Measurements from ENCODE around the gene MMP15. TPM values are rescaled to one million over a fixed set of nuclear protein-coding genes. Genes with fewer than 3 reads are reported as not detected.
"Not testable (repeated sequence)": the region's sequence is repeated elsewhere in the genome, so short reads cannot be mapped to it uniquely, and the experiment has no call there.

The MMP15 gene
- total RNA-seq, 1 donor from 2014 or later = 4.6 TPM

DNA sequence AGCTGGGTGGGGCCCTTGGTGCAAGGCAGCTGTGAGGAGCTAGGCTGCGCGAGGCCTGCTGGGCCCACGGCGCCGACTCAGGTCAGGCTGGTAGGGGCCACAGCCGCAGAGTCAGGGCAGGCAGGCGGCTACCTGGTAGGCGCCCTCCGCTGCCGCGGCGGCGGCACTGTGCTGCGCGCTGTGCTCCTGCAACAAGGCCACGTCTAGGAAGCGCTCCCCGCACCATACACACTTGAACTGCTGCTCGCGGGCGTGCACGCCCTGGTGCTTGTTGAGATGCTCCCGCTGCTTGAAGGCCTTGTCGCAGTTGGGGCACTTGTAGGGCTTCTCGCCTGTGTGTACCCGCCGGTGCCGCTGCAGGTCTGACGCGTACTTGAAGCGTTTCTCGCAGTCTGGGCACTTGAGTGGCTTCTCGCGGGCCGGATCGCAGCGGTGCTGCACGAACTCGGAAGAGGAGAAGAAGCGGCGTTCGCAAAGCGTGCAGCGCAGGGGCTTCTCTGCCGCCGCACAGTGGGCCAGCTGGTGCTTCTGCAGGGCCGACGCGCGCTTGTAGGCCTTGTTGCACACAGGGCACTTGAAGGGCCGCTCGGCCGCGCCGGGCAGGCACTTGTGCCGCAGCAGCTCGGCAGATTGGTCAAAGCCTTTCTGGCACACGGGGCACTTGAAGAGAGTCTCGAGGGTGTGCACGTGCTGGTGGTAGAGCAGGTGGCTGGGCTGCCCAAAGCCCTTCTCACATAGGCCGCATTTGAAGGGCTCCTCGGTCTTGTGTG, 29.0 kb upstream of the MMP15 start:
- ATAC-seq = no peak

DNA sequence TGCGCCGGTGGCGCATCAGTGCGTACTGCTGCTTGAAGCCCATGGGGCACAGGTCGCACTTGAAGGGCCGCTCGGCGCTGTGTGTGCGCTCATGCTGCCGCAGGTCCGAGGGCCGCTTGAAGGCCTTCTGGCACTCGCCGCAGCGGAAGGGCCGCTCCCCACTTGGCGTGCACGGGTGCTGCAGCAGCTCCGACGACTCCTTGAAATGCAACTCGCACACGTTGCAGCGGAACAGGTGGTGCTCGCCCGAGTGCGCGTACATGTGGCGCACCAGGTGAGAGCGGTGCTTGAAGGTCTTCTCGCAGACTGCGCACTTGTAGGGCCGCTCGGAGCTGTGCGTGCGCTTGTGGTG, 28.4 kb upstream of the MMP15 start:
- ATAC-seq = no peak

DNA sequence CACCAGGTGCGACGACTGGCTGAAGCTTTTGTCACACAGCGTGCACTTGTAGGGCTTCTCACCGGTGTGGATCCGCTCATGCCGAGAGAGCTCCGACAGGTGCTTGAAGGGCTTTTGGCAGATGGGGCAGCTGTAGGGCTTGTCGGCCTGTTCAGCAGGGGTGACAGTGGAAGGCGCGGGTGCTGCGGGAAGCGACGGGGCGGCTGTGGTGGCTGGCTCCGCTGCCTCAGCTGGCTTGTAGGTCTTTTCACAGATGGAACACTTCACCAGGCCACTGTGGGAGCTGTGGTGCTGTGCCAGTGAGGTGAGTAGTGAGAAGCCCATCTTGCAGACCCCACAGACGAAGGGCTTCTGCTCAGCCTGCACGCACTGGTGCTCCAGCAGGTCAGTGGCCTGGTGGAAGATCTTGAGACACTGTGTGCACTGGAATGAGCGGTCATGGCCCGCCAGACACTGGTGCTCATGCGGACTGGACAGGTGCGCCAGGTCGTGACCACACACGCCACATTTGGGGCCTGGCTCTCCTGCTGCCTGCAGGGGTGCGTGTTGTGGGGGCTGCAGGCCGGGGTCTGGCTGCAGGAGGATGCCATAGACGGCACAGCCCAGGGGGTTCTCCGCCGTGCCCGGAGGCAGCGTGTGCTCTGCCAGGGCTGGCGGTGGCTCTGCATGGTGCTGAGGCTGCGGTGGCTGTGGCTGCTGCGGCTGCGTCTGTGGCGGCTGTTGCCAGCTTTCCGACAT, 27.9 kb upstream of the MMP15 start:
- no peak for ATAC-seq

DNA sequence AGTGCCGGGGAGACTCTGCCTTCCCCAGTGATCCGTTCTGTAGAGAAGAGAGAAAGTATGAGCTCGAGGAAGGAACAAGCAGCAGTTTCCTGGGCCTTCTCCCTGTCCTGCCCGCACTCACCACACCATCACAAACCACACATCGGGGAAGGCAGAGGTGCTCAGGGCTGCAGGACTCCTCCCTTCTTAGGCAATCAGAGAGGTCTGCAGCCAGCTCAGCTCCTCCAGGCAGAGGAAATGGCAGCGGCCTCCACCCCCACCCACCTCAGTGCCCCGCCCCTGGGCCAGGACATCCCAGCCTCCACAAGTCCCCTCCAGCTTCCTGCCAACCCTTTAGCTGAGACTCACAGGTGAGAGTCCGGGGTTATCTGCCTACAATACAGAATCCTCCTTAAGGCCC, 27.1 kb upstream of the MMP15 start:
- ATAC-seq = peak; percentile 43

DNA sequence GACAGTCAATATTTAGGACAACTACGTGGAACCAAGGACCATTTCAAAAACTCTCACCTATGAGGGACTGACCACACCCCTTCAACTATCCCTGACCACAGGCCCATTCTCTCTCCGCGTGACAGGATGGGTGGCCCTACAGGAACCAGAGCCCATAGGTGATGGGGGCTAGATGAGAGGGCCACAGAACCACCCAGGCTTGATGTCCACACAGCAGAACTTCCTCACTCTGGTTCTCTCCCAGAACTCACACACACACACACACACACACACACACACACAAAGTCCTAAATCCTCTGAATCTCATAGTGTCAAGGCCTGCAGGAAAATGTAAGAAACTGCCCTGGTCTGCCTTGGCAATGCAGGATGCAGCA, 26.6 kb upstream of the MMP15 start:
- ATAC-seq = no peak

DNA sequence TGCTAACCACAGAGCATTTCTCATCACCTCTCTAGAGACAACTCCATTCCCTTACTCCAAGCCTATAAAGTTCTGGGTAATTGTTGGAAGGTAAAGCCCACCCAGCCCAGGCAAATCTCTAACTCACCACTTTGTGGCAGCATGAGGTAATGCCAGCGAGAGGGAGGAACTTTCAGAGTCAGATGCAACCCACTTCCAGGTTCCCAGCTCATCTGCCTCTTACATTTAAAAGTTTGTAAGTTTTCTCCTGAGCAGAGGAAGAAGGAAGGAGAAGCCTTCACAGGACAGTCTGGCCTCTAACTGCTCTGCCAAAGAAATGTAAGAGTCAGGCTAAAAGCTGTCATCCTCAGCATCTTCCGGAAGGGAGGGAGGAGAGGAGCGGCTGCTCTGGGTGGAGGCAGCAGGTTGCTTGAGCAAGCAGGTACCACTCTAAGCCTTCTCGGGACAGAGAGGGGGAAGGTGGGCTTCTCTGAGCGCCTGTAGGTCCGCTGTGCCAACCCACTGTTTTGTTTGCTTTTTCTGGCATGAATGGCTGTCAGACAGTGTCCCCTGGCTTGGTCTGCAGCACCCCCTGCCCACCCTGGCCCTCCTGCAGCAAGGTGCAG, 26.1 kb upstream of the MMP15 start:
- ATAC-seq = no peak

DNA sequence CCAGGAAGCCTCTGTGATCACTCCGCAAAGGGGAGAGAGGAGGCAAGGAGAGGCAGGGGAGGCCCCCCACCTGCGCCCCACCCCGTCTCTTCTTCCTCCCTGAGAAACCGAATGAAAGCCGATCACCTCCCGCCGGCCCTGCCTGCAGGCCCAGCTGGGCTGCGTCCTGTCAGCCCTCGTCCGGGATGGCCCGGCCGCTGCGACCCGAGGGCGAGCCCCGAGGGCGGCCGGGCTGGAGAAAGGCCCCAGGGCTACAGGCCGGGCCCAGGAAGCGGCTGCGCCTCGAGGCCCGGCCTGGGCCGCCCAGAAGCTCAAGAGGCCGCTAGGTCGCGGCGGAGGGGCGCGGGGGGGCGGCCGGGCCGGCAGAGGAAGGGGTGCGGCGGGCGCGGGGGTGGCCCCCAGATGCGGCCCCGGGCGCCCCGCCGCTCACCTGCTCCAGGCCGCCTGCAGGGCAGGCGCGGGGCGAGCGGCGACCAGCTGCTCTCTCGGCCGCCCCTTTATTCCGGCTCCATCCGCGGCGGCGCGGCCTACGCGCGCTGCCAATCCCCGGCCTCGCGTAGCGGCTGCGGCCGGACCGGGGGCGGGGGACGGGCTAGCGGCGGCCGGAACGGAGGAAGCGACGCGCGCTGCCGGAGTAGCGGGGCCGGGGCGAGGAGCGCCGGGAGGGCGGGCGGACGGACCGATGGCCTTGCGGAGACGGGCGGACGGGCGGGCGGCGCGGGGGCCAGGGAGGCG, 25.4 kb upstream of the MMP15 start, which contains the start of gene ZNF319:
TSS of gene ZNF319 (minus strand) at position 702 of the 735 bp plus-strand sequence. CDS start 2,407 bp downstream, outside the sequence.
- ATAC-seq = no peak

DNA sequence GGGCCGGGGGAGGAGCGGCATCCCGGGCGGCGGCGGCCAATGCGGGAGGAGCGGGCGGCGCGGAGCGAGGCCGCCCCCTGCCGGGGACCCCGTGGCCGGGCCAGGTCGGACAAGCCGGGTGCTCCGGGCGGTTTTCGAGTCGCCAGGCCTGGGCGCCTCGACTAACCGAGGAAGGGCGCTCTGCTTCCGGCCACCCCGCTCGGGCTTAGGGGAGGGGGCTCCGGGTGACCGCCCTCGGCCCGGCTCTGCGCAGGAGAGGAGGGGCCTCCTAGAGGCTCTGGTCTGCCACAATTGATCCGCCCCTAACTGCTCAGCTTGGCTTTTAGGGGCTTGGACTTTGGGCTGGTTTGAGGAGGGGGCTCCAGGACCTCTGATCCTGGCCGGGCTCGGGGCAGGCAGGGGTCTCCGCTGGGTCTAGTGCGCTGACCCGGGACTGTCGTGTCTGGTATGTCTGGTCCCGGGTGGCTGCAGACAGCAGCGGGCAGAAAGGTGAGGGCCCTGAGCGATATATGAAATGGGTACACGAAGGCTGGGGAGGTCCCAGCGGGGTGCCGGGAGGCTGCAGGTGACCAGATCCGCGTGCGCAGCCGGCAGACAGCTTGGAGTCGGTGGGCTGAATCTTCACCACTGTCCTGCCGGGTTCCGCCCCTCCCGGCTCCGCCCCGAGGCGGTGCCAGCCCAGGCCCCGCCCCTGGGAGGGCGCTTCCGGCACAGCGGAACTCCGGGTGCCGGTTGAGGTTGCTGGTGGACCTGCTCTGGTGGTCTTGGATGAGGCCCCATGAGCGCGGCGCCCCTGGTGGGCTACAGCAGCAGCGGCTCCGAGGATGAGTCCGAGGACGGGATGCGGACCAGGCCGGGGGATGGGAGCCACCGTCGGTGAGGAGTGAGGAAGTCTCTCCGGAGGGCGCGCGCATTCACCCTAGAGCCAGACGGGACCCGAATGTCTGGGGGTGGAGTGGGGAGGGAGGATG, 24.6 kb upstream of the MMP15 start, which contains the start of gene USB1:
TSS of gene USB1 (plus strand) at position 702 of the 971 bp plus-strand sequence. CDS start at position 779, 77 bp downstream.
- ATAC-seq = peak; percentile 82

DNA sequence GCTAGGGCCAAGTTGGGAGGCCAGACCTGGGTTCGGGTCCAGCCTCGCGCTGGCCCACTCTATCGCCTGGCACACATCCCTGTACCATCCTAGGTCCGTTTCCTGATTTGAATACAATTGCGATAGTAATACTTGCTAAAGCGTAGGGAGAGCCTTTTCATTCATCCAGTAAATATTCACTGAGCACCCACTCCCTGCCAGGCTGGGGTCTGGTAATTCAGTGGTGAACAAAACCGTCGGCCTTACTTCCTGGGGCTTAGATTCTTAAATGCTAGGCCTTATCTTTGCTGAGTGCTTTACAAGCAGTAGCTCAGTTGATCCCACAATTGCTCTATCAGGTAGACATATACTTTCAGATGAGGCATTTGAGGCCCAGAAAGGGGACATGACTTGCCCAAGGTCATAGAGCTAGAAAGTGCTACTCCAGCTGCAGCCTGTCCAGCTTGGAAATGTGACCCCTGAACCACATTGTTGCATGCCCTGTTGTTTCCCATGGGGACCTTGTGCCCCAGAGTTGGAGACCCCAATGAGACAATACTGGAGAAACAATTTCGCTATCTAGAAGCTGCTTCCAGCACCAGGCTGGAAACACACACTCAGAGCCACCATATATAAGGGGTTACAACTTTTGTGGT, 23.7 kb upstream of the MMP15 start:
- no peak for ATAC-seq

DNA sequence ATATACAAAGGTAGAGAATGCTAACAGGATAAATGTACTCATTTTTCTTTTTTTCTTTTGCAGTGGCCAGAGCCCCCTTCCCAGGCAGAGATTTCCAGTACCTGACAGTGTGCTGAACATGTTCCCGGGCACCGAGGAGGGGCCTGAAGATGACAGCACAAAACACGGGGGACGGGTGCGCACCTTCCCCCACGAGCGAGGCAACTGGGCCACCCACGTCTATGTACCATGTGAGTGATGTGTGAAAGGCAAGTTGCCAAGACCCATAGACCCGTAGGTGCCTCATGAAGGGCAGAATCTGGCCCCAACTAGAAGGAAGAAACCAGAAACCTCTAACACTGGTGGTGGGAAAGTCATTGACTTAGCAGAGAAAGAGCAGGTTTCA, 23.1 kb upstream of the MMP15 start:
- ATAC-seq = no peak

DNA sequence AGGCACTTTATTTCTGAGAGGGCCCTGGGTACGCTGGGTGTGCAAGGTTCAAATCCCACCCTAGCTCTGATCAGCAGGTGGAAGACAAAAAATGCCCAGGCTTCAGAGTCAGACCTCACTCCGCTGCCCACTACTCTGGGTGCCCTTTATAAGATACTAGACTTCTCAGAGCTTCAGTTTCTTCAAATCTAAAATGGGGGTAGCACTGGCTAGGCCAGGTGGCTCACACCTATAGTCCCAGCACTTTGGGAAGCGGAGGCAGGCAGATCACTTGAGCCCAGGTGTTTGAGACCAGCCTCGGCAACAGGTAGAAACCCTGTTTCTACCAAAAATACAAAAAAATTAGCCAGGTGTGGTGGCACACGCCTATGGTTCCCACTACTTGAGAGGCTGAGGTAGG, 22.6 kb upstream of the MMP15 start:
- ATAC-seq = no peak

DNA sequence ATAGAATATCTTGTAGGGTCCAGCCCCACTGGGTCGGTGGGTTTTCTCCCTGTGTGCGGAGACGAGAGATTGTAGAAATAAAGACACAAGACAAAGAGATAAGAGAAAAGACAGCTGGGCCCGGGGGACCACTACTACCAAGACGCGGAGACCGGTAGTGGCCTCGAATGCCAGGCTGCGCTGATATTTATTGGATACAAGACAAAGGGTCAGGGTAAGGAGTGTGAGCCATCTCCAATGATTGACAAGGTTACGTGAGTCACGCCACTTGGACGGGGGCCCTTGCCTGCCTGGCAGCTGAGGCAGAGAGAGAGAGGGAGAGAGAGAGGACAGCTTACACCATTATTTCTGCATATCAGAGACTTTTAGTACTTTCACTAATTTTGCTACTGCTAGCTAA, 20.8 kb upstream of the MMP15 start:
- ATAC-seq = not testable (repeated sequence)

DNA sequence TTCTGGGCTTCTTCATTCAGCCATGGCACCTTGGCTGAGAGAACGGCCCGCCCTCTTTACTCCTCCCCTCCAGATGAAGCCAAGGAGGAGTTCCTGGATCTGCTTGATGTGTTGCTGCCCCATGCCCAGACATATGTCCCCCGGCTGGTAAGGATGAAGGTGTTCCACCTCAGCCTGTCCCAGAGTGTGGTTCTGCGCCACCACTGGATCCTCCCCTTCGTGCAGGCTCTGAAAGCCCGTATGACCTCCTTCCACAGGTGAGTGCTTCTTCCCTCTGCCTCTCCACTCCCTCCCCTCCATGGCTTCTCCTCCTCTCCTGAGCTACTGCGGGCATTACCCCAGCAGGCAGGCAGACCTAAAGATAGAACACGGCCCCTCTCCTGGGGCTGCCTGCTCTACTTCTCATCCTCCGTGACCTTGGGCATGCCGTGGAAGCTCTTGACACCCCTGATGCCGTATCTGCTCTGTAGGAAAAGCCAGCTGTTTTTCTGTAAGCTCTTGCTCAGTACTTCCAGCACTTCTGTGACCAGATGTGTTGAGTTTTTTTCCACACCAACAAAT, 15.6 kb upstream of the MMP15 start:
- no peak for ATAC-seq

DNA sequence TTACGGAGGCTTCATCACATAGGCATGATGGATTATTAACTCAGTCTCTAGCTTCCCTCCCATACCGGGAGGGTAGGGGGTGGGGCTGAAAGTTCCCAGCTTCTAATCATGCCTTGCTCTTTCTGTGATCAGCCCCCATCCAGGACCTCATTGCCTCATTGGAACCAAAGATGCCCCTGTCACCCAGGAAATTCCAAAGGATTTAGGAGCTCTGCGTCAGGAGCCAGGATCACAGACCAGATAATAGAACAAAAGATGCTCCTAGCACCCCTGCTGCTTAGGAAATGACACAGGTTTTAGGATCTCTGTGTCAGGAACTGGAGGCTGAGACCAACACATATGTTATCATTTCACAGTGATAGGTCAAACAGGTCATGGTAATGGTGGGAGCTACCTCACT, 14.7 kb upstream of the MMP15 start:
- no peak for ATAC-seq

DNA sequence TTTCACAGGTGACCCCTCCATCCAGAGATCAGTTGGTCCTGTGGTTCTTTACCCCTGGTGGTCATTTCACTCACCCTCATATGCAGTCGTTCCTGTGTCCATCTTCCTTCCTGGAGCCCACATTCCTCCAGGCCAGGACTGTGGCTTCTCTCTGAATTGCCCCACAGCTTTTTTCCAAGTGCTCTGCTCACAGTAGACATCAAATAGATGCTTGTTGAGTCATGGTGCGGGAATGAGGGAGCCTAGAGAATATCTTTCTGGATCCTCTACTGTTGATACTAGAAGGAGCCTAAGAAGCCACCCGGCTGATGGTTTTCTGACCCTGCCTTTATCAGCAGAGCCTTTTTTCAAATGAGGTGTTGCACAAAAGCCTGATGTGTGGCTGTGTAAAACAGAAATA, 13.9 kb upstream of the MMP15 start:
- no peak for ATAC-seq

DNA sequence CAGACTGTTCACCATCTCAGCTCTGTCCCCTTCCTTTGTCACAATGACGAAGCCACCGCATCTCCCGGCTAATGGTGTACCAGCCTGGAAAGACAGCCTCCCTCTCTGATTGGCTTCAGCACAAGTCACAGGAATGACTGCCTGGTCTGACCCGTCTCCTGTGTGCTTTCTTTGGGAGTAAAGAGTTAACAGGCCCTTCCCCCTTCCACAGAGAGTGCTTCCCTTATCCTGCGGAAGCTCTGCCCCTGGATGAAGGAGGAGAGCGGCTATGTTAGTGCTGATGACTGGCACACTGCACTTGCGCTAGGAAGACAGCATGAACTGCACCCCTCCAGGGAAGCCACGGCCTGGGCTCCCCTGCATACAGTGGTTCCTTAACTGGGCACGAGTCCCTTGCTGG, 13.1 kb upstream of the MMP15 start:
- ATAC-seq = no peak

DNA sequence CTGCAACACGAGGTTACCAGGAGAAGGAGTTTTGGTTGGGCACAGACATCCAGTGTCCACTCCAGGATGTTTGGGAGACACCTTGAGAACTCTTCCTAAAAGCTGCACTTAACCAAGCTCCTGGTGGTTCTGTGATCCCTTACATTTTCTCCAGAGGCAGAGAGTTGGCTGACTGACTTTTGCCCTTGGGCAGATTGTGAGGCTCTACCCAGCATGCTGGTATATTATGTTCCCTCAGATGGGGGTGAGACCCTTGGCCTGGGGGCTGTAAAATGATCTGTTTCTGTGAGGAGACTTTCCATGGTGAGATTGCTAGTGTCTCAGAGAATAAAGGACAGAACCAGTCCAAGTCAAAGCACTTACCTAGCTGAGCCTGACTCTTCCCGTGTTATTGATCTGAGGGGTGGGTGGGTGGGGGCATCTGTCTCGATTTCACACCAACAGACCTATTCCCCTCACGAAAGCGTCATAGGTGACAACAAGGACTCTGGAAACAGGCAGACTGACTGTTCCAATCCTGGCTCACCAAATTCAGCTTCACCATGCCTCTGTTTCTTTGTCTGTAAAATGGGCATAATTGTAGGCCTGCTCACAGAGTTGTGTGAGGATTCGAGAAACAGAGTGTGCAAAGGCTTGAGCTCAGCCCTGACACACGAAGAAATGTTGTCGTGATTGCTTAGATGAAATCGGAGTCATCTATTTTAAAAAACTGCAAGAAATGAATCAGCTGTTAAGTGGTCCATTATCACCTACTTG, 12.2 kb upstream of the MMP15 start:
- ATAC-seq = no peak

DNA sequence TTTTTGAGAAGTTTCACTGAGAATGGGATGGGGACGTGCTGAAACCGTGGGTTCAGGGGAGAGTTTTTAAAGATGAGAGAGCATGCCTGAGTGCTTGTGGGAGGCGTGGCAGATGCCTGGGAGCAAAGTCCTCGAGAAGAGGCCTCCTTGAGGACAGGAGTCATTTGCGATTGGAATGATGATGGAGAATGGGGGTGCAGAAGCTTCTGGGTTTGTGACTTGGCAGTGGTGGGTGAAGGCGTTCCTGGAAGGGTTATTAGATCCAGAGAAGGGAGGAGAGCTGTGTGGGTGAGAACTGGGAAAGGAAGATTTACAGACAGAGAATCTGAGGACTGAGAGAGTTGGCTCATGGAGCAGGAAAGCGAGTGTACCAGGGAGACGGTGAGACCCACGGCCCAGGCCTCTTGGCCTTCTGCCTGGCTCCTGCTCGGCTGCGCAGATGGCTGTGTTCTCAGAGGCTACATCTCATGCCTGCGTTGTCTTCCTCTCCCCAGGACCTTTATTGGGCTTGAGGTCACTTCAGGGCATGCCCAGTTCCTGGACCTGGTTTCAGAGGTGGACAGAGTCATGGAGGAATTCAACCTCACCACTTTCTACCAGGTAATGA, 8.6 kb upstream of the MMP15 start:
- ATAC-seq = no peak

DNA sequence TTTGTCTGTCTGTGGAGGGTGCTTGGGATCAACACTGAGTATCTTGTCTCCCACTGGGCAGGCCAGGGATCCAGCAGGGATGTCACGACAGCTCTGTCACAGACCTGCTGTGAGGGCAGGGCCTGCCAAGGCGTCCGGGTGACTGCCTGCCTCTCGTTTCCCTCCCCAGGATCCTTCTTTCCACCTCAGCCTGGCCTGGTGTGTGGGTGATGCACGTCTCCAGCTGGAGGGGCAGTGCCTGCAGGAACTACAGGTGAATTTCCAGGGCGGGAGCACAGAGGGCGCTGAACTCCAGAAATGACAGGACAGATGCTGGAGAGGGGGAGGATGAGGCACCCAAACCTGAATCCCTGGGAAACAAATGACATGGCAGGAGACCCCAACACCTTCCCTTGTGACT, 6.8 kb upstream of the MMP15 start:
- ATAC-seq = no peak
